ENCODE results near the gene VTI1A.

The VTI1A gene

DNA sequence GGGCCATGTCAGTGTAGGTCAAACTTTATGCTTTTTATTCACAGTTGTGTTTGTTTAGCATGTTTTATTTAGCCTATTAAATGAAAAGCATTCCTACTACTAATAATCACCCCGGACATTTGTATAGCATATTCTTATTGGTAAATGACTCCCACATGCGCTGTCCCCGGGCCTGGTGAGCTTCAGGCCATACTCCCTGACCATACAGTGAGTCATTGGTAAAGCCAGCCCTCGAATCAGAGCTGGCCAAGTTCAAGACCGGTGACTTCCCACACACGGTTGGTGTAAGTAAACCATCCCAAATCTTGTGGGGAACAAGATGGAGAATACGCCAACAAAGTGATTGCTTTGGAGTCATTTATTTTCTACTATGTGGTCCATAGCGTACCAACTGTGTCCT, 264.4 kb downstream of the VTI1A start:
- POLR2A ChIA-PET, result interaction anchor here (0.6 kb wide), 1 partner anchor 53 kb away, joined by 3 read pairs; no protein-coding TSS in a partner anchor
- CTCF ChIA-PET, result interaction anchor here (0.9 to 1.5 kb wide), 4 partner anchors 10 to 674 kb away, joined by 3 to 7 read pairs (median 4); no protein-coding TSS in a partner anchor
- no peak overlapping the region for H3K4me3 ChIP-seq (ENCODE audit: low read depth, low read length)
- no peak for DNase-seq (ENCODE audit: low read depth, low spot score)
- TF ChIP-seq CTCF (IDR thresholded peaks at IDR 0.05; ENCODE audit: insufficient read depth, low read length, missing control alignments), result no peak

GRCh38 chr10:112712536-112712935, 265.5 kb downstream of the VTI1A start:
- H3K4me3 ChIP-seq (ENCODE audit: low read depth, low read length), result no peak overlapping the region
- no peak for DNase-seq (ENCODE audit: low read depth, low spot score)
- TF ChIP-seq CTCF (IDR thresholded peaks at IDR 0.05; ENCODE audit: insufficient read depth, low read length, missing control alignments), result no peak
- CTCF ChIA-PET, result interaction anchor here (1.4 to 1.5 kb wide), 2 partner anchors 9 to 14 kb away, joined by 5 read pairs; no protein-coding TSS in a partner anchor
- POLR2A ChIA-PET, result no interaction called here

GRCh38 chr10:112713411-112713810, 266.4 kb downstream of the VTI1A start:
- peak; percentile 24 for DNase-seq (ENCODE audit: low read depth, low spot score)
- ChIA-PET POLR2A (no interaction called here), CTCF (no interaction called here)
- no peak overlapping the region for H3K4me3 ChIP-seq (ENCODE audit: low read depth, low read length)
- no peak for TF ChIP-seq CTCF (IDR thresholded peaks at IDR 0.05; ENCODE audit: insufficient read depth, low read length, missing control alignments)

DNA sequence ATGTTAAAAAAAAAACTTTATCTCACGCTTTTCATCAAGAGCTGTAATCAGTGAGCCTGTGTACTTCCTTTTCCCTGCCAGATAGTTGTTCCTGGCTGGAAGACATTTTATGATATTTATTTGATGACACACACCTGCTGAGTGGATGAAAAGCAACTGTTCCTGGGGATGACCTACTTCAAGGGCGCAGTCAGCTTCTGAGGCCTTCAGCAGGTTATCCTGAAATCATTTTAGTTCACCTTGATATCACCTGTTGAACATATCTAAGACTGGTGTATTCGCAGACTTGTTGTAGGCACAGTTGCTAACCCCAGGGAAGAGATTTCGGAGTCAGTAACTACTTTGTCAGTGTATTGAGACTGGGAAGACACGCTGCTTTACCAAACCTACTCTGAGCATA, 268.6 kb downstream of the VTI1A start:
- POLR2A ChIA-PET, result no interaction called here
- no peak for TF ChIP-seq CTCF (IDR thresholded peaks at IDR 0.05; ENCODE audit: insufficient read depth, low read length, missing control alignments)
- DNase-seq (ENCODE audit: low read depth, low spot score), result no peak
- H3K4me3 ChIP-seq (ENCODE audit: low read depth, low read length), result no peak overlapping the region
- CTCF ChIA-PET, result interaction anchor here (1.1 kb wide), 1 partner anchor 291 kb away, joined by 3 read pairs; no protein-coding TSS in a partner anchor

- POLR2A ChIA-PET, result no interaction called here
- no peak overlapping the region for H3K4me3 ChIP-seq (ENCODE audit: low read depth, low read length)
- no peak for DNase-seq (ENCODE audit: low read depth, low spot score)
- no peak for TF ChIP-seq CTCF (IDR thresholded peaks at IDR 0.05; ENCODE audit: insufficient read depth, low read length, missing control alignments)
- CTCF ChIA-PET, result interaction anchor here (1.1 kb wide), 1 partner anchor 291 kb away, joined by 3 read pairs; no protein-coding TSS in a partner anchor
Measured at GRCh38 chr10:112716076-112716475, 269.1 kb downstream of the VTI1A start.

DNA sequence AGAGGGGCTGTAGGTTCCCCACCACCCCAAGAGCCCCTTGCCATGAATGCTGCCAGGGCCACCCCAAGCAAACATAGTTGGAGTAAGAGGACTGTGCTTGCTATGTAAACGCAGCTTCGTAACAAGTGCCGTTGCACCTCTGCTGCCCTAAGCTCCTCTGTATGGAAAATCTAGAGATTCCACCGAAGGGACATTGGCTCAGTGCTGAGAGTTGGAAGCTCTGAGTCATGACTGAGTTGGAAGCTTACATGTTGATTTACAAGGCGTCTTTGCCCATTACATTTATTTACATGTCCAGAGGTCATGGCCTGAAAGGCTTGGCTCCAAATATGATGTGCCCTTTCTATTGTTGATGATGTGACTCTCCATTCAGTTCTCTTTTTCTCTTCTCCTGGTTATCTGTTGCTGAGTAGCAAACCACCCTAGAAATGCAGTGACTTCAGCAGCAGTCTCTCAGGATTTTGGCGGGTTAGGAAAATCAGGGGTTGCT, 270.0 kb downstream of the VTI1A start:
- no peak overlapping the region for H3K4me3 ChIP-seq (ENCODE audit: low read depth, low read length)
- no peak for TF ChIP-seq CTCF (IDR thresholded peaks at IDR 0.05; ENCODE audit: insufficient read depth, low read length, missing control alignments)
- ChIA-PET CTCF (no interaction called here), POLR2A (no interaction called here)
- no peak for DNase-seq (ENCODE audit: low read depth, low spot score)
